PC-9 (cell line): ENCODE data around the gene VTN. TPM values are rescaled to one million over a fixed set of nuclear protein-coding genes. Genes with fewer than 3 reads are reported as not detected.

Experiments used
- BruUV-seq: library from RNA; stranded (reverse); fragments of 400-500 nt; replicated peaks from 2 replicates; lab custom pipeline; 2021; lab: Mats Ljungman, UMichigan
- CTCF ChIA-PET: fragments of 300-600 bp; sonication (Branson Sonifier 250); formaldehyde crosslinking; loops from one replicate; lab custom pipeline; 2022; ENCODE audit warnings: antibody characterized with exemption; lab: Charles Lee
- POLR2A ChIA-PET: fragments of 300-600 bp; sonication (Branson Sonifier 250); formaldehyde crosslinking; loops from one replicate; lab custom pipeline; 2022; ENCODE audit warnings: antibody characterized with exemption; ENCODE audit not compliant: unreplicated experiment; lab: Charles Lee
- DNase-seq, 2 experiments: peaks; one replicate each; pipeline versions ENCODE4 v3.0.0 to v3.0.0-alpha.2; 2015 to 2022; ENCODE audit warnings: mixed read lengths in 1 of 2
- H2AFZ ChIP-seq: fragments of 200-600 bp; sonication (generic); 2 replicates; pipeline ENCODE4 v1.8.1; 2017; ENCODE audit warnings: antibody characterized with exemption
- H3F3A ChIP-seq: fragments of 200-600 bp; sonication (generic); 2 replicates; pipeline ENCODE4 v1.8.1; 2017; ENCODE audit warnings: antibody characterized with exemption, mild to moderate bottlenecking, low read depth; ENCODE audit not compliant: insufficient read depth
- H3K27ac ChIP-seq: fragments of 200-600 bp; sonication (generic); 2 replicates; pipeline ENCODE4 v1.6.1; 2016; ENCODE audit warnings: mixed run types
- H3K27me3 ChIP-seq: fragments of 200-600 bp; sonication (generic); 2 replicates; pipeline ENCODE4 v1.6.1; 2016; ENCODE audit warnings: low read depth, mixed run types; ENCODE audit not compliant: insufficient read depth
- H3K36me3 ChIP-seq: fragments of 200-600 bp; sonication (generic); 2 replicates; pipeline ENCODE4 v1.6.1; 2016; ENCODE audit warnings: low read depth, mixed run types
- H3K4me1 ChIP-seq: fragments of 200-600 bp; sonication (generic); replicated peaks from 2 replicates; pipeline ENCODE4 v1.6.1; 2016; ENCODE audit warnings: mixed run types; ENCODE audit not compliant: insufficient read depth
- H3K4me2 ChIP-seq: fragments of 200-600 bp; sonication (generic); 2 replicates; pipeline ENCODE4 v1.6.1; 2017; ENCODE audit warnings: mixed run types
- H3K4me3 ChIP-seq: fragments of 200-600 bp; sonication (generic); 2 replicates; pipeline ENCODE4 v1.6.1; 2016; ENCODE audit warnings: mixed run types
- H3K79me2 ChIP-seq: fragments of 200-600 bp; sonication (generic); 2 replicates; pipeline ENCODE4 v1.6.1; 2017; ENCODE audit warnings: low read depth, mixed run types
- H3K9me2 ChIP-seq: fragments of 200-600 bp; sonication (generic); 2 replicates; pipeline ENCODE4 v1.8.1; 2017; ENCODE audit warnings: mild to moderate bottlenecking; ENCODE audit not compliant: insufficient read depth
- H3K9me3 ChIP-seq: fragments of 200-600 bp; sonication (generic); 2 replicates; pipeline ENCODE4 v1.8.1; 2016; ENCODE audit warnings: low read depth; ENCODE audit not compliant: insufficient read depth
- H4K20me1 ChIP-seq: fragments of 200-600 bp; sonication (generic); 2 replicates; pipeline ENCODE4 v1.8.1; 2017; ENCODE audit not compliant: insufficient read depth
- EZH2 ChIP-seq: fragments of 200-600 bp; sonication (generic); IDR thresholded peaks from 2 replicates; pipeline ENCODE4 v1.8.0; 2017; ENCODE audit warnings: antibody characterized with exemption, low read depth
- intact Hi-C: fragments of 100-400 bp; cut with micrococcal nuclease; formaldehyde crosslinking; loops from one replicate; pipeline ENCODE4 v1.10.0; 2022; ENCODE audit not compliant: unreplicated experiment
- total RNA-seq: library from RNA; stranded (reverse); gene quantifications from 2 replicates; pipeline ENCODE4 v1.2.3, GENCODE V29; 2021
- TF ChIP-seq, protein P1 (sequence below): fragments of 200-600 bp; sonication (generic); conservative IDR thresholded peaks from 2 replicates; pipeline ENCODE4 v1.6.1; 2017; ENCODE audit warnings: mixed run types, antibody characterized with exemption, mild to moderate bottlenecking, moderate library complexity

The VTN gene
- total RNA-seq, 1 experiment from 2014 or later = not detected

DNA sequence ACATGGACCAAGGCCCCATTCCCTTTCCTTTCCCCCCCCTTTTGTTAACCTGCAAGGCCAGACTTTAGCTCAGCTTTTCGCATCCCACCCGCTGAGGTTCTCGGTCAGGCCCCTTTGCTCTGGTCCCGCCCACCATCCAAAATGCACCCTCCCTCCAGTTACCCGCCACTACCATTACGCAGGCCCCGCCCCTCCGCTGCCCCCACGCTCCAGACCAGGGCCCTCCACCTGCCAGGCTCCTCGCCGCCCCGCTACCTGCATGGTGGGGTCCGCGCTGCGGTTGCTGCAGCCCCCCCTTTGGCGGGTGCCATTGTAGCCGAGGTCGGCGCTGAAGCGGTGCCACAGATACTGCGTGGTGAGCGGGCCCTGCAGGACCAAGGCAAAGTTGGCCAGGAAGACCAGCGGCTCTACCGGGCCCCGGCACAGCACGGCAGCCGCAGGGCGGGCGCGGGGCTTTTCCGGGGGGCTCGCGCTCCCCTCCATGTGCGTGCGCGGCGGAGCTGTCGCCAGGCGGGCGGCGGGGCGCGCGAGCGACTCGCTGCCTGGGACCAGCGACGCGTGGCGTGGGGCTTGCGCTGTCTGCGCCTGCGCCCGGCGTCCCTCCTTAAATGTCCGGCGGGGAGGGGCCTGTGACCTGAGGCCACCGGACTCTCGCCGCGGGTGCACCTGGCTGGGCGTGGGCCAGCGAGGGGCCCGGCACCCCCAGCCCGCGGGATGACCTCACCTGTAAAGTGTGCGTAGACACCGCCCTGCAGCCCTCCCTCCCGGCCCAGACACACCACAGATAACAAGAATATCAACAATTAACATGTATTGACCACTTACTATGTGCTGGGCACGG, 35.7 kb upstream of the VTN start, which contains the start of gene SLC46A1:
Gene SLC46A1, minus strand, starts transcription at position 581 of the 841 bp plus-strand sequence. Its CDS starts 98 bp downstream, at position 483.
- Histone ChIP-seq H3K36me3 (0 out of 2 replicates have a peak, but pooled peaks cover 12% of the 10 kb centered on the region), H3K4me2 (peak within 1 kb of the TSS; percentile 95), H3K9me3 (no peaks in the 10 kb centered on the region), H4K20me1 (no peaks in the 10 kb centered on the region), H2AFZ (peak within 1 kb of the TSS; percentile 95), H3K27ac (no peak within 1 kb of the TSS), H3K27me3 (no peaks in the 10 kb centered on the region), H3K4me3 (peak within 1 kb of the TSS; percentile 99), H3K9me2 (no peaks in the 10 kb centered on the region), H3F3A (peaks cover 6% of the 10 kb centered on the region; the same call in 1 of the 2 replicates), H3K4me1 (peaks cover 11% of the 10 kb centered on the region), H3K79me2 (peaks cover 10% of the 10 kb centered on the region; the same call in 1 of the 2 replicates)
- peak; percentile 55 to 73 for DNase-seq
- ChIA-PET CTCF (no interaction called here), POLR2A (interaction anchor here (0.6 kb wide), 3 partner anchors 22 to 719 kb away, joined by 4 to 5 read pairs (median 4); no protein-coding TSS in a partner anchor)
- intact Hi-C loops = loop anchor here (5.0 kb wide), 1 partner anchor 69 kb away; the partner anchor contains the start of genes IFT20 and TNFAIP1
- TF ChIP-seq EZH2 = no peak
- TF ChIP-seq, protein P1, sequence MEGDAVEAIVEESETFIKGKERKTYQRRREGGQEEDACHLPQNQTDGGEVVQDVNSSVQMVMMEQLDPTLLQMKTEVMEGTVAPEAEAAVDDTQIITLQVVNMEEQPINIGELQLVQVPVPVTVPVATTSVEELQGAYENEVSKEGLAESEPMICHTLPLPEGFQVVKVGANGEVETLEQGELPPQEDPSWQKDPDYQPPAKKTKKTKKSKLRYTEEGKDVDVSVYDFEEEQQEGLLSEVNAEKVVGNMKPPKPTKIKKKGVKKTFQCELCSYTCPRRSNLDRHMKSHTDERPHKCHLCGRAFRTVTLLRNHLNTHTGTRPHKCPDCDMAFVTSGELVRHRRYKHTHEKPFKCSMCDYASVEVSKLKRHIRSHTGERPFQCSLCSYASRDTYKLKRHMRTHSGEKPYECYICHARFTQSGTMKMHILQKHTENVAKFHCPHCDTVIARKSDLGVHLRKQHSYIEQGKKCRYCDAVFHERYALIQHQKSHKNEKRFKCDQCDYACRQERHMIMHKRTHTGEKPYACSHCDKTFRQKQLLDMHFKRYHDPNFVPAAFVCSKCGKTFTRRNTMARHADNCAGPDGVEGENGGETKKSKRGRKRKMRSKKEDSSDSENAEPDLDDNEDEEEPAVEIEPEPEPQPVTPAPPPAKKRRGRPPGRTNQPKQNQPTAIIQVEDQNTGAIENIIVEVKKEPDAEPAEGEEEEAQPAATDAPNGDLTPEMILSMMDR = no peak
- no TSS peak for BruUV-seq

DNA sequence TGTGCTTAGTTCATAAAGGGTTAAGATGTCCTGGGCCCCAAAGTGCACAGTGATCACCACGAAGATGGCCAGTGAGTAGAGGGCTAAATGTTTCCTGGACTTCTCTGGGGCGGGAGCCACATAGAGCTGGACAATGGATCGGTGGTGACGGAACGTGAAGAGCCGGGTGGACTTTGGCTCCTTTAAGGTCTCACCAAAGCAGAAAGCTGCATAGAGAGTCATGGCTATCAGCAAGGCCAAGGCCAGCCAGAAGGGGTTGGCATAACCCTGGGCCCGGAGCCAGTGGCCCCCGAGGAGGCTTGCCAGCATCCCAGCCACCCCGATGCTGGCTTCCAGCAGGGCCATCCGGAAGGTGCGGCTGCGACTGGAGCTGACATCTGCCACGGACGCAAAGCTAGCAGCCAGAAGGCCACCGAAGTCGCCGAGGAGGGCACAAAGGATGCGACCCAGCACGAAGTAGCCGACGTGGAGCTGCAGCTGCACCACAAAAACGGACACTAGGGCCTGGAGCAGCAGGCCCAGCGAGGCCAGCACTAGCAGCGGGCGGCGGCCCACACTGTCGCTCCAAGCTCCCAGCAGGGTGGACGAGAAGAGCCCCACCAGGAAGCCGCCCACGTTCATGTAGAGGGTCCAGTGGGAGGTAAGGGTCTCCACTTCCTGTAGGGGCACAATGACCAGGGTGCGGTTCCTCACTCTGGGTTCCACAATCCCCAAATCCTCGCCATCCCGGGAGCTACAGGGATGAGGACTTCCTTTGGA, 34.9 kb upstream of the VTN start:
- no peaks in the 10 kb centered on the region for H4K20me1 ChIP-seq
- peak in 1 of 2 experiments; percentile 19 for DNase-seq
- no peaks in the 10 kb centered on the region for H3K9me3 ChIP-seq
- TF ChIP-seq, protein P1 = no peak
- no peak for TF ChIP-seq EZH2
- H3K4me3 ChIP-seq = peak overlapping the region; percentile 99
- ChIA-PET CTCF (no interaction called here), POLR2A (interaction anchor here (0.6 kb wide), 2 partner anchors 363 to 720 kb away, joined by 4 to 5 read pairs; no protein-coding TSS in a partner anchor)
- no TSS peak for BruUV-seq
- intact Hi-C loops = loop anchor here (5.0 kb wide), 1 partner anchor 68 kb away; the partner anchor contains the start of genes IFT20 and TNFAIP1
- peaks cover 10% of the 10 kb centered on the region; the same call in 1 of the 2 replicates for H3K79me2 ChIP-seq
- H3K36me3 ChIP-seq = 0 out of 2 replicates have a peak, but pooled peaks cover 12% of the 10 kb centered on the region
- H3K4me1 ChIP-seq = peaks cover 11% of the 10 kb centered on the region
- H3K27ac ChIP-seq = no peak overlapping the region
- H2AFZ ChIP-seq = peak overlapping the region; percentile 95; the same call in 1 of the 2 replicates
- no peaks in the 10 kb centered on the region for H3K9me2 ChIP-seq
- H3K27me3 ChIP-seq = no peaks in the 10 kb centered on the region
- H3F3A ChIP-seq = peaks cover 6% of the 10 kb centered on the region; the same call in 1 of the 2 replicates
- H3K4me2 ChIP-seq = peak overlapping the region; percentile 95

DNA sequence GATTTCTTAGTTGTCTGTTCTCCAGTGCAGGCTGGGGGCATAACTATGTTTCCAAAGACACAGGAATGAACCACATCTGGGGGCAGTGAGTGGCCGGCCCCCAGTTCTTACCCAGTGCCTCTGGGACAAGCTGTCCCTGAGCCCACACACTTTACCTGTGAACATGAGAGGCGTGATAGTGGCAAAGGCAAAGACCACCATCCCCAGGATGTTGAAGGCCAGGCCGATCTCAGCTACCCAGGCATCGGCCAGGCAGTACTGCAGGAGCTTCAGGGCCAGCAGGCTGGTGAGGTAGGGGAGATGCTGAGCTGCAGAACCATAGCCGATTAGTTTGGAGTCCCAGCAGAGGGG, 34.3 kb upstream of the VTN start:
- intact Hi-C loops = no loop called here
- BruUV-seq = TSS peak; percentile 30
- Histone ChIP-seq H4K20me1 (no peaks in the 10 kb centered on the region), H3K9me2 (no peaks in the 10 kb centered on the region), H3K9me3 (no peaks in the 10 kb centered on the region), H3K4me1 (peaks cover 11% of the 10 kb centered on the region), H3K4me2 (no peak overlapping the region), H3K27me3 (no peaks in the 10 kb centered on the region), H3F3A (peaks cover 6% of the 10 kb centered on the region; the same call in 1 of the 2 replicates), H2AFZ (no peak overlapping the region), H3K27ac (no peak overlapping the region), H3K36me3 (0 out of 2 replicates have a peak, but pooled peaks cover 12% of the 10 kb centered on the region), H3K4me3 (no peak overlapping the region), H3K79me2 (peaks cover 10% of the 10 kb centered on the region; the same call in 1 of the 2 replicates)
- POLR2A ChIA-PET = no interaction called here
- CTCF ChIA-PET = no interaction called here
- TF ChIP-seq EZH2 = no peak
- TF ChIP-seq, protein P1 = no peak
- peak in 1 of 2 experiments; percentile 25 for DNase-seq
